GM12891 (cell line): ENCODE data around the gene SYCP2.

ENCODE experiments used
- DNase-seq: peaks from one replicate; pipeline ENCODE4 v3.0.0; 2011; ENCODE audit warnings: low spot score; ENCODE audit not compliant: insufficient read length
- FAIRE-seq: peaks from 2 replicates; lab custom pipeline; 2011; peaks lifted over from hg19 to GRCh38; lab: Jason Lieb, UNC
- PAX5 ChIP-seq: IDR thresholded peaks from 2 replicates; pipeline ENCODE4 v1.6.1; 2011; ENCODE audit warnings: low read length, moderate library complexity, mild to moderate bottlenecking; ENCODE audit not compliant: insufficient read depth, severe bottlenecking
- POLR2A ChIP-seq: IDR thresholded peaks from 2 replicates; pipeline ENCODE4 v1.6.1; 2011; ENCODE audit warnings: low read depth, low read length, control low read depth
- POLR2AphosphoS5 ChIP-seq: IDR thresholded peaks from 2 replicates; pipeline ENCODE4 v1.6.1; 2011; ENCODE audit warnings: low read depth, low read length, control low read depth
- POU2F2 ChIP-seq: IDR thresholded peaks from 2 replicates; pipeline ENCODE4 v1.6.1; 2011; ENCODE audit warnings: low read depth, mild to moderate bottlenecking, control low read depth, low read length, moderate library complexity
- SPI1 ChIP-seq: IDR thresholded peaks from 2 replicates; pipeline ENCODE4 v1.6.1; 2011; ENCODE audit warnings: low read depth, low read length, control low read depth
- TAF1 ChIP-seq: IDR thresholded peaks from 2 replicates; pipeline ENCODE4 v1.6.1; 2011; ENCODE audit warnings: low read depth, low read length, control low read depth

Gene SYCP2

DNA sequence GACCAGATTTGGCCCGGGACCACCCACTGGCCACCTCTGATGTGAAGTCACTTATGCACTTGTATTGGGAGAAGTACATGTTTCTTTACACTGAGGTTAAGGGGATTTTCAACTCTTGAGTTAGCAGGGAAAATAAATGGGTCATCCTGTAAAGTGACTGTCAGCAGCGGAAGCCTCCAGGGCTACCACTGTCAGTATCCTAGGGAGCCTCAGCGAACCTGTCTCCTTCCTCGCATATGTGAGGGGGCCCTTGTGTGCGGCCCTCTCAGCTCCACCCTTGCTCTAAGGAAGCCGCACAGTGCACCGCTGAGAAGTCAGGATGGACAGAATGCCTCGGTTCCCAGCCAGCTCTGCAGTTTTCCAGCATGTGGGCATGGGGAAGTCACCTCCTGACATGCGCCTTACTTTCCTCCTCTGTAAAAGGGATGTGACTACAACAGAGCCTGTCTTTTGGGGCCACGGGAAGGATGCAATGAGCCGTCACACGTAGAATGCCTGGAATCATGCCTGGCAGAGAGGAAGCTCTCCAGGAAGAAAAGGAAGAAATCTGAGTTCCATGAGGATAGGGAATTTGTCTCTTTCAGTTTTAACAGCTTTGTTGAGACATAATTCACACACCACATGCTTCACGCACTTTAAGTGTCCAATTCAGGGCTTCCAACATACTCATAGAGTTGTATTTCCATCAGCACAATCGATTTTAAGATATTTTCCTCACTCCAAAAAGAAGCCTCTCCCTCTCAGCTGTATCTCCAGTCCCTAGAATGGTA lies 115.4 kb downstream of the SYCP2 start:
- FAIRE-seq (no peak), DNase-seq (no peak)
- TF ChIP-seq PAX5 = no peak
- TF ChIP-seq POLR2AphosphoS5 = no peak
- no peak for TF ChIP-seq TAF1
- no peak for TF ChIP-seq POLR2A
- TF ChIP-seq POU2F2 = no peak
- TF ChIP-seq SPI1 = no peak

GRCh38 chr20:59817406-59817805 lies 116.0 kb downstream of the SYCP2 start:
- no peak for FAIRE-seq
- DNase-seq = no peak
- TF ChIP-seq POLR2AphosphoS5 = no peak
- no peak for TF ChIP-seq TAF1
- no peak for TF ChIP-seq POLR2A
- TF ChIP-seq POU2F2 = no peak
- no peak for TF ChIP-seq PAX5
- TF ChIP-seq SPI1 = no peak

DNA sequence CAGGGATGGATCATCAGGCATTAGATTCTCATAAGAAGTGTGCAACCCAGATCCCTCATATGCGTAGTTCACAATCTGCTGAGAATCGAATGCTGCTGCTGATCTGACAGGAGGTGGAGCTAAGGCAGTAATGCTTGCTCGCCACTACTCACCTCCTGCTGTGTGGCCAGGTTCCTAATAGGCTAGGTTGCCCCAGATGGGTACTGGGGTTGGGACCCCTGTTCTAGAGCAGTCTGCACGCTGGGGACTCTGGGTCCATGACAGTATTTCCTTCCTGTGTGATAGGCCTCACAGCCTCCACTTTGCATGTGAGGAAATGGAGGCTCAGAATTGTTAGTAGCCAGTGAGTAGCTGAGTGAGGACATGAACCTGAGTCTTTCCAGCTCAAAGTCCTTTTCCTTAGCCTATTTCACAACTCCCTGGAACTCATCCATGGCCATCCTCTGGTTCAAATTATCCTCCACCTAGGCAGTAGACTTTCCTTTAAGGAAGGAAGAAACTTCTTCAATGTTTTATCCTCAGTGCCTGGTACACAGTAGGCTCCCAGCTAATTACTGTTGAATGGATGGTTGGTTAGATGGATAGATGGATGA lies 117.2 kb downstream of the SYCP2 start:
- FAIRE-seq (no peak), DNase-seq (no peak)
- TF ChIP-seq TAF1 (no peak), POU2F2 (no peak), POLR2AphosphoS5 (no peak), PAX5 (no peak), SPI1 (no peak), POLR2A (no peak)

DNA sequence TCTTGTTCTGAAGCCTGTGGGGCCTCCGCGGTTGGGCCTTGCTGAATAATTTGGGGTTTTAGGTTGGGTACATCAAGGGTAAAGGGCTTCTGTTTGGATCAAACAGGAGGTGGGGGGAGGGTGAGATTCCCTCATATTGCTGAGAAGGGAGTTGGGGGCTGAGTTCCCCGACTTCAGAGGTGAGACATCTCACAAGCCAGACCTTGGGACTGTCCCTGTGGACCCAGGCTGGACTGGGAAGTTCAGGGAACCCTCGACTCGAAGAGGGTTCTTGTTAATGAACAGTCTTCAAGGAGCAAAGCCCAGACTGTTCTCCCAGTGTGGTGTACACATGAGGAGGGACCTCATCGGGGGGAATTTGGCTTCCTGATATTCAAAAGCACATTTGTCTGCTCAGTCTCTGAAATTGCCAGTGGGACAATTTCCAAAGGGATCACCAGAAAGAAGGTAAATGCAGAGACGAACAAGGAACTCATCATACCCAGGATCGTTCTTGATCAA lies 118.5 kb downstream of the SYCP2 start:
- no peak for FAIRE-seq

DNA sequence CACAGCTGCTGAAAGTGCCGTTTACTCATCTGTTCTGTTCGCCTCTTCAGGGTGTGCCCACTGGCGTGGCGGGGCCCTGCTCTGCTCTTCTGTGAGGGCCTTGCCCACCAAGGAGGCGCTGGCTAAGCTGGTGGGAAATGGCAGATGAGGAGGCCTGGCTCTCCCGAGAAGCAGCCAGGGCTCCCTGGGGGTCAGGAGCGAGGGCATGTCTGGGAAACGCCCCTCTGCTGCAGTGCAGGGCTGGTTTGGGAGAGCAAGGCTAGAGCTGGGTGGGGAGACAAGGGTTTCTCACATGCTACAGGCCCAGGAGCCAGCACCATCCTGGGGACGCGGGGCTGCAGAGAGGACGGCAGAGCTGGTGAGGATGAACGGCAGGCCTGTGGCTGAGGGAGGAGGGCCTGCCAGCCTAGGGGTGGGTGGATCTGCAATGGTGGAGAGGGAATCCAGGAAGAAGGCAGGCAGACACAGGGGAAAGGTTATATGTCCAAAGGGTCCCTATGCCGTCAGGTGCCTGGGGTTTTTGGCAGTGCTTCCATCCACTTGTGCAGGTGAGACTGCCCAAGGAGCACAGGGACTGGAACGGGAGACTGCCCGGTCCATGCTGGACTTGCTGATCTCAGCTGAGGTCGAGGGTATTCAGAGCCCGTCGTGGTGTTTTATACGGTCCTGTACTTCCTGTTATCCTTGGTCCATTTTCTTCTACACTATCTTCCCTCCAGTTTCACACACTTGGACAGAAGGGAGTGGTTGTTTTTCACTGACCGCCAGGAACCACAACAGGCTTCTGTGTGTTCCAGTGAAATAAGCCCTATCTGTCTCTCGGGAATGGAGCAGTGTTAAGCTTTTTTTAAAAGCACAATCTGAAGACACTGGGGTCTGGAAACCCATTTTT lies 119.2 kb downstream of the SYCP2 start:
- TF ChIP-seq PAX5 = no peak
- TF ChIP-seq SPI1 = no peak
- FAIRE-seq (no peak), DNase-seq (no peak)

More for the DNA sequence above, 118.5 kb downstream of the SYCP2 start:
- no peak for TF ChIP-seq SPI1
- no peak for TF ChIP-seq TAF1
- TF ChIP-seq POLR2A = no peak
- no peak for TF ChIP-seq POU2F2
- no peak for TF ChIP-seq PAX5
- TF ChIP-seq POLR2AphosphoS5 = no peak
- DNase-seq = no peak
